PFSK-1 (cell line): Measurements from ENCODE around the gene CEACAM1.

Source experiments
- POLR2AphosphoS5 ChIP-seq: IDR thresholded peaks from 2 replicates; pipeline ENCODE4 v1.6.1; 2012; ENCODE audit warnings: low read depth, mild to moderate bottlenecking, control low read depth, low read length, moderate library complexity
- TAF1 ChIP-seq: IDR thresholded peaks from 2 replicates; pipeline ENCODE4 v1.6.1; 2012; ENCODE audit warnings: low read length, control low read depth, borderline replicate concordance; ENCODE audit not compliant: insufficient read depth
- TF ChIP-seq, protein P1 (sequence below), 2 experiments: IDR thresholded peaks; 2 replicates each; pipeline versions ENCODE4 v1.6.1 to v1.8.0; 2011 to 2012; ENCODE audit warnings: low read depth in 2 of 2, low read length in 2 of 2, control low read depth in 1 of 2, inconsistent platforms in 1 of 2, mild to moderate bottlenecking in 1 of 2, moderate library complexity in 1 of 2; ENCODE audit not compliant: insufficient read depth in 1 of 2

DNA sequence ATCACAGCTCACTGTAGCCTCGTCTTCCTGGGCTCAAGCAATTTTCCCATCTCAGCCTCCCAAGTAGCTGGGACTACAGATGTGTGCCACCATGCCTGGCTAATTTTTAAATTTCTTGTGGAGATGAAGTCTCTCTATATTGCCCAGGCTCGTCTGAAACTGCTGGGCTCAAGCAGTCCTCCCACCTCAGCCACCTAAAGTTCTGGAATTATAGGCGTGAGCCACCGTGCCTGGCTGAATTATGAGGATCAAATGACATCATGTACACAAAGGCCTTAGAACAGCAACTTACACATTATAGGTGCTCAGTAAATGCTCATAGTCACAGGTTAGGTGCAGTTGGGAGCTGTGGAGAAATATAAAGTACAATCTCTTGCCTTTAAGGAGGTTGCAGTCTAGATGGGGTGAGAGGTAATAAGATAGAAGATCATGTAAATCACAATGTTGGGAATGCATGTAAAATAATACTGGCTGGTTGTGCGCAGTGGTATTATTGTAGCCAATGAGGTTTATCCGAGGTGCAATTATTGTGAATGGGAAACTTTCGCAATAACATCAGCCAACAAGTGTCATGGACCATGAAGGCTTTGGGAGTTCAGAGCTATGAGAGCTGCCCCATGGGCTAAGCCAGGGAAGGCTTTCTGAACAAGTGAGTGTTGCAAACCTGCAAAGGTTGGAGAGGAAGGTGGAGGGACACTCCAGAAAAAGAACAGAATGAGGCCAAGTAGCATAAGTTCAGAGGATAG lies 55.7 kb downstream of the CEACAM1 start:
- TF ChIP-seq, protein P1, sequence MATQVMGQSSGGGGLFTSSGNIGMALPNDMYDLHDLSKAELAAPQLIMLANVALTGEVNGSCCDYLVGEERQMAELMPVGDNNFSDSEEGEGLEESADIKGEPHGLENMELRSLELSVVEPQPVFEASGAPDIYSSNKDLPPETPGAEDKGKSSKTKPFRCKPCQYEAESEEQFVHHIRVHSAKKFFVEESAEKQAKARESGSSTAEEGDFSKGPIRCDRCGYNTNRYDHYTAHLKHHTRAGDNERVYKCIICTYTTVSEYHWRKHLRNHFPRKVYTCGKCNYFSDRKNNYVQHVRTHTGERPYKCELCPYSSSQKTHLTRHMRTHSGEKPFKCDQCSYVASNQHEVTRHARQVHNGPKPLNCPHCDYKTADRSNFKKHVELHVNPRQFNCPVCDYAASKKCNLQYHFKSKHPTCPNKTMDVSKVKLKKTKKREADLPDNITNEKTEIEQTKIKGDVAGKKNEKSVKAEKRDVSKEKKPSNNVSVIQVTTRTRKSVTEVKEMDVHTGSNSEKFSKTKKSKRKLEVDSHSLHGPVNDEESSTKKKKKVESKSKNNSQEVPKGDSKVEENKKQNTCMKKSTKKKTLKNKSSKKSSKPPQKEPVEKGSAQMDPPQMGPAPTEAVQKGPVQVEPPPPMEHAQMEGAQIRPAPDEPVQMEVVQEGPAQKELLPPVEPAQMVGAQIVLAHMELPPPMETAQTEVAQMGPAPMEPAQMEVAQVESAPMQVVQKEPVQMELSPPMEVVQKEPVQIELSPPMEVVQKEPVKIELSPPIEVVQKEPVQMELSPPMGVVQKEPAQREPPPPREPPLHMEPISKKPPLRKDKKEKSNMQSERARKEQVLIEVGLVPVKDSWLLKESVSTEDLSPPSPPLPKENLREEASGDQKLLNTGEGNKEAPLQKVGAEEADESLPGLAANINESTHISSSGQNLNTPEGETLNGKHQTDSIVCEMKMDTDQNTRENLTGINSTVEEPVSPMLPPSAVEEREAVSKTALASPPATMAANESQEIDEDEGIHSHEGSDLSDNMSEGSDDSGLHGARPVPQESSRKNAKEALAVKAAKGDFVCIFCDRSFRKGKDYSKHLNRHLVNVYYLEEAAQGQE (IDR thresholded peaks at IDR 0.05; ENCODE audit: insufficient read depth in 1 of 2, low read depth in 2 of 2, low read length in 2 of 2) = no peak
- no peak for TF ChIP-seq POLR2AphosphoS5
- TF ChIP-seq TAF1 = no peak
